GM19455 (cell line): ENCODE data around the gene UBL5.

Source experiments
- ATAC-seq: cut with Tn5 transposase; IDR thresholded peaks from one replicate; pipeline ENCODE4 v1.9.1; 2021; ENCODE audit not compliant: unreplicated experiment

UBL5 gene

GRCh38 chr19:9849791-9850190, 22.1 kb downstream of the UBL5 start:
- no peak for ATAC-seq

GRCh38 chr19:9850235-9850959, 22.7 kb downstream of the UBL5 start:
- no peak for ATAC-seq

- no peak for ATAC-seq
Observed at GRCh38 chr19:9854282-9854846, 26.6 kb downstream of the UBL5 start.

GRCh38 chr19:9856609-9857008, 28.9 kb downstream of the UBL5 start:
- ATAC-seq: no peak

GRCh38 chr19:9857076-9857721, 29.5 kb downstream of the UBL5 start:
- no peak for ATAC-seq

GRCh38 chr19:9857920-9858746, 30.4 kb downstream of the UBL5 start:
- no peak for ATAC-seq

GRCh38 chr19:9858766-9859165, 31.0 kb downstream of the UBL5 start:
- no peak for ATAC-seq

- ATAC-seq: no peak
Observed at GRCh38 chr19:9860407-9860806, 32.7 kb downstream of the UBL5 start.

GRCh38 chr19:9861503-9861902, 33.8 kb downstream of the UBL5 start:
- no peak for ATAC-seq

- no peak for ATAC-seq
Observed at GRCh38 chr19:9862938-9863337, 35.2 kb downstream of the UBL5 start.

GRCh38 chr19:9863759-9864158, 36.0 kb downstream of the UBL5 start:
- no peak for ATAC-seq

GRCh38 chr19:9865732-9866501, 38.2 kb downstream of the UBL5 start:
- no peak for ATAC-seq

GRCh38 chr19:9868983-9869617, 41.4 kb downstream of the UBL5 start:
- ATAC-seq: no peak

GRCh38 chr19:9871626-9872338, 44.1 kb downstream of the UBL5 start:
- no peak for ATAC-seq

GRCh38 chr19:9872618-9873242, 45.0 kb downstream of the UBL5 start:
- no peak for ATAC-seq

GRCh38 chr19:9875031-9875627, 47.4 kb downstream of the UBL5 start:
- no peak for ATAC-seq

- ATAC-seq: no peak
Observed at GRCh38 chr19:9875796-9876195, 48.1 kb downstream of the UBL5 start.

- no peak for ATAC-seq
Observed at GRCh38 chr19:9877780-9878510, 50.2 kb downstream of the UBL5 start.
